Measurements from ENCODE around the gene SLC26A2.
"Not testable (repeated sequence)": the region's sequence is repeated elsewhere in the genome, so short reads cannot be mapped to it uniquely, and the experiment has no call there.

The SLC26A2 gene

DNA sequence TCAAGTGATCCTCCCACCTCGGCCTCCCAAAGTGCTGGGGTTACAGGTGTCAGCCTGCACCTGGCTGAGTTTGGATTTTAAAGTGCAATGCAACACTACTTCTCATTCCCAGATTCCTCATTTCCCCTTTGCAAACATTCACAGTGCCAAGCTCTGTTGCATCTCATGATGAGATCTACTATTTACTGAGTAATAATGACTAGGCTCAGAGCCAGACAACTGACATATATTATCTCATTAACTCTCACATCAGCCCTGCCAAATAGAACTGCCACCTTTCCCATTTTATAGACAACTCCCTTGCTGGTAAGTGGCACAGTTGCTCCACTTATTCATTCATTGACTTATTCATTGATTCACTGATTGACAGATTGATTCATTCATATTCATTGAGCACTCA is 22.9 kb upstream of the SLC26A2 start:
- no peak for DNase-seq

DNA sequence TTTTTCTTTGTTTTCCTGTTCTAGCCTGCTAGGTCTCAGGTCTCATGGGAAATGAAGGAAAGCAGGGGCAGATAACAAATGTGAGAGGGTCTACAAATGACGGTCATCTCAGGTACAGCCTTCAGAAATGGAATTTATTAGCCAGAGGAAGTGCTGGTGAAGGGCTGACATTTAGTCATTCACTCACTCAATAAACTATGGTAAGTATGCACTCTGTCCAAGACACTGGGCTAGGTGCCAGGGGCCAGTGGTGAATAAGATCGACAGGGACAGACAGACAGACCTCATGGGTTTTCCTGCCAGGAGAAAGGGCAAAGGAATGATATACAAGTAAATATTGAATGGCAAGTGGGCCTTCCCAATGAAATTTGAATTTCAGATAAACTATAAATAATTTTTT is 22.3 kb upstream of the SLC26A2 start:
- DNase-seq, result no peak

DNA sequence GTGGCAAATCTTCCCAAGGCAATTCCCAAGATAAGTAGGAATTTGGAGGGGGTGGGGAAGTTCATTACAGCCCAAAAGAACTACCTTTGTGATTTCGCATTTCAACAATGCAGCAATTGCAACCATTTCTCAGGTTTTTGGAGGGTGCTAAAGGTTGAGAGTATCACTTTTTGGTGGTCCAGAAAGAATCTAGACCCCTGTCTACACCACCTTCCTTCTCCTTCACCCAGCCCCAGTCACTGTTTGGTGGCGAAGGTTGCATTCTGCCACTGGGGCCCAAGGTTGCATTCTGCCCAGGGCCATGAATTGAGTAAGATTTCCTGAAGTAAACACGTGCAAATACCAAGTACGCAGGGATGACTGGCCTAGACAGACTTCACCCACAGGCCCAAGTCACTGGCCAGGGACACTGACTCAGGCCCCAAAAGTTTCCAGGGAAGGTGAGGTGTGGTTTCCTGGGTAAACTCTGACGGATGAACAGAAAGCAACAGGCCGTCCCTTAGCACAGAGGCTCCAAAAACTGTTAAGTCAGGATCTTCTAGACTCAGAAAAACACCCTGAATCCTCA is 21.7 kb upstream of the SLC26A2 start:
- DNase-seq, result no peak

DNA sequence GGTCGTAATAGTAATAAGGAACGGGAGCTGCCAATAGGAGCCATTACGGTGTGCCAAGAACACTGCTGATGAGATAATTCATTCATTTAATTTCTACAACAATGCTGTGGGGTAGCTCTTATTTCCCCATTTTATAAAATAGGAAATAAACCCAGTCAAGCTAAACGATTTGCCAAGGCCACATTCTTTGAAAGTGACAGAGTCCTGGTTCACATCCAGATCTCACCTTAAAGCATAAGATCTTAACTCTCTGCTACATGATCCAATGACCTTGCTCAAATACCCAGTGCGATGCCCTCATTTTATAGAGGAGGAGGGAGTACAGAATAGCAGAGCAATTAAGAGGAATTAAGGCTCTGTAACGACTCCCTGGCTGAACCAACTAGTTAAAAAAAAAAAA is 21.0 kb upstream of the SLC26A2 start:
- no peak for DNase-seq

DNA sequence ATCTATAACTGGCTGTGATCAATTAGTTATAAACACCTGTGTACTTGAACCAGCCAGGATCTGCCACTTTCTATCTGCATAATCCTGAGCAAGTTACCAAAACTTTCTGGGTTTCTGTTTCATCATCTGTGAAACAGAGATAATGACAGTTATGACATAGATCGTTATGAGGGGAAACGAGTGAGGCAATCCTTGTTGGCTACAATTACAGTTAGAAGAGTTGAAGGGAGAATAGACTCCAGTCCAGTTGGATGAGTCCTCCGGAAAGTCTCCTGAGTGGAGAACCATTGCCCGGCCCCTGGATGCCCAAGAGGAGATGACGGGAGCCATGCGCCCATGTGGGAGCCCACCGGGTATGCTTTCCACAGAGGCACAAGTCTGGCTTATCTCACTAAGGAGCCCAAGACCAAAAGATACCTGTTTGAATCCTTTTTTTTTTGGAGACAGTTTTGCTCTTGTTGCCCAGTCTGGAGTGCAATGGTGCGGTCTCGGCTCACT is 20.4 kb upstream of the SLC26A2 start:
- DNase-seq, result no peak

DNA sequence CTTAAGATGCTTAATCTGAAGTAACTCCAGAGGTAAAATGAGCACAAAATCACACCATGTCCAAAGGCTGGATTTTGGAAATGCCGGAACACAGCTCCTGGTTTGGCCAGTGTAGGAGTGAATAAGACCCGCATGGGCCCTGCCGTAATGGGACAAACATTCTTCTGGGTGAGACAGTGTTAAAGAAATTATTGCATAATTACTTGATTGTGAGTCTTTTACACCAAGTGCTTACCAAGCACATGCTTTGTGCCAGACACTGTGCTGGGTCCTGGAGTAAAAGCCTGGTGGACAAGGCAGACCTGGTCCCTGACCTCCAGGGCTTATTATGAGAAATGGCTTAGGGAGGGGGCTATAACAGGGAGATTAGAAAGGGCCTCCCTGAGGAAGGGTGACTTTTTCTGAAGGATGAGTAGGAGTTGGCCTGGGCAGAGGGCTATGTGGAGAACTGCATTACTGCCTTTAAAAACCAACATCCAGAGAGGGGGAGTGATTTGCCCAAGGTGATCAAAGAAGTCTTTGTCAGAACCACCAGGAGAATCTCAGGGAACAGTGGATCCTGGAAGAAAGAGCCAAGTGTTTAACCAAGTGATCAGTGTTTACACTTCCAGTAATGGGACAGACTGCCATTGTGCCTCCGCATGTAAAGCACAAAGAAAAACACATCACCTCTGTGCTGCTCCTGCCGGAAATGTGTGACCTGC is 19.5 kb upstream of the SLC26A2 start:
- no peak for DNase-seq

DNA sequence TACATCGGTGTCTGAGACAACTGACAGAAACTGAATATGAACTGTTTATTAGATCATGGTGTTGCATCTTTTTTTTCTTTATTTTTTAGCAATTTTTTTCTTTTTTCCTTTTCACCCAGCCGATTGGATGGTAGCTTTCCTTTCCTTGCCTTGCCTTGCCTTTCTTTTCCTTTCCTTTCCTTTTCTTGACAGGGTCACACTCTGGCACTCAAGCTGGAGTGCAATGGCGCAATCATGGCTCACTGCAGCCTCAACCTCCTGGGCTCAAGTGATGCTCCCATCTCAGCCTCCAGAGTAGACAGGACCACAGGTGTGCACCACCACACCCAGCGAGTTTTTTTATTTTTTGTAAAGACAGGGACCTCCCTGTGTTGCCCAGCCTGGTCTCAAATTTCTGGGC is 18.8 kb upstream of the SLC26A2 start:
- DNase-seq, result no peak

DNA sequence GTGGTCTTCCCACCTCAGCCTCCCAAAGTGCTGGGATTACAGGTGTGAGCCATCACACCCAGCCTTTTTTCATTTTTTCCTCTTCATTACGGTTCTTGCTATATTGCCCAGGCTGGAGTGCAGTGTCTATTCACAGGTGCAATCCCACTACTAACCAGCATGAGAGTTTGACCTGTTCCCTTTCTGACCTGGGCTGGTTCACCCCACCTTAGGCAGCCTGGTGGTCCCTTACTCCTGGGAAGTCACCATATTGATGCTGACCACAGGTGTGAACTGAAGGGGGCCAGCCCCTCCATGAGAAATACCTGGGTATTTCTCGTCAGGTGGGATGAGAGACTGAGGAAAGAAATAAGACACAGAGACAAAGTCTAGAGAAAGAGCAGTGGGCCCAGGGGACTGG is 18.4 kb upstream of the SLC26A2 start:
- no peak for DNase-seq

DNA sequence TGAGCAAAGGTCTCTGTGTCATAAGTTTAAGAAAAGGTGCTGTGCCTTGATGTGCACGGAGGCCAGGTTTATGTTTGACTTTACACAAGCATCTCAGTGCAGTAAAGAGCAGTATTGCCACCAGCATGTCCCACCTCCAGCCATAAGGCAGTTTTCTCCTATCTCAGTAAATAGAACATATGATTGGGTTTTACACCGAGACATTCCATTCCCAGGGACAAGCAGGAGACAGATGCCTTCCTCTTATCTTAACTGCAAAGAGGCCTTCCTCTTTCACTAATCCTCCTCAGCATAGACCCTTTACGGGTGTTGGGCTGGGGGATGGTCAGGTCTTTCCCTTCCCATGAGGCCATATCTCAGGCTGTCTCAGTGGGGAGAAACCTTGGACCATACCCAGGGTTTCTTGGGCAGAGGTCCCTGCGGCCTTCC is 17.8 kb upstream of the SLC26A2 start:
- DNase-seq, result not testable (repeated sequence)

DNA sequence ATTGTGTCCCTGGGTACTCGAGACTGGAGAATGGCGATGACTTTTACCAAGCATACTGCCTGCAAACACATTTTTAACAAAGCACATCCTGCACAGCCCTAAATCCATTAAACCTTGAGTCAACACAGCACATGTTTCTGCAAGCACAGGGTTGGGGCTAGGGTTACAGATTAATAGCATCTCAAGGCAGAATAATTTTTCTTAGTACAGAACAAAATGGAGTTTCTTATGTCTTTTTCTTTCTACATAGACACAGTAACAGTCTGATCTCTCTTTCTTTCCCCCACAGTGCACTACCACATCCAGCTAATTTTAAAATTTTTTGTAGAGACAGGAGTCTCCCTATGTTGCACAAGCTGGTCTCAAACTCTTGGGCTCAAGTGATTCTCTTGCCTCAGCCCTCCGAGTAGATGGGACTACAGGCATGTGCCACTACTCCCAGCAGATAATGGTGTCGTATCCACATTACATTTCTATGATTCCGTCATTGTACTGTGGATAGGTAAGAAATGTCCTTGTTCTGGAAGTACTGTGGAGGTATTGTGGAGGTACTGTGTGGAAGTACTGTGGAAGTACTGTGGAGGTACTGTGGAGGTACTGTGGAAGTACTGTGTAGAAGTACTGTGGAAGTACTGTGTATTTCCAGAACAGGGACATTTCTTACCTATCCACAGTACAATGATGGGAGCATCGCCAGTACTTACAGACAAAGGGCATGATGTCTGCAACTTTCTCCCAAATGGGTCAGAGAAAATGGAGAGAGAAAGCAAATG is 17.2 kb upstream of the SLC26A2 start:
- DNase-seq, result not testable (repeated sequence)

DNA sequence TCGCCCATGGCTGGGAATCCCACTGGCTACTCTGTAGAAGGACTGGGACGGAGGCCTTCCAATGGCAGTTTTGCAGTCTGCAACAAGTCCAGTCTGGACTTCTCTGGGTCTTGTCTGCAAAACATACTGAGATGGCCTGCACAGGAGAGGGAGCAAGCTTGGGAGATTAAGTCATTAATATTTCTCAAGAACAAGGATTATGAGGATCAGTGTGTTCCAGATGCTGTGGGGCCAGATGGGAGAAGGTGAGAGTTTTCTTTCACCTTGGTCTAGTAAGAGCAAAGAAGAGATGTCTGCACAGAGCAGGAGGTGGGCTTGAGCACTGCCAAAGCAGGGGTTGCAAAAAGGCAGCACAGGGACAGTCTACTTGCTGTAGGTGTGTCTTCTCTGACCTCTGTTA is 15.9 kb upstream of the SLC26A2 start, which contains the start of gene PDE6A:
Gene PDE6A, minus strand, starts transcription at position 128 of the 400 bp plus-strand sequence. Its CDS starts 120 bp downstream, at position 8.
- DNase-seq, result no peak

DNA sequence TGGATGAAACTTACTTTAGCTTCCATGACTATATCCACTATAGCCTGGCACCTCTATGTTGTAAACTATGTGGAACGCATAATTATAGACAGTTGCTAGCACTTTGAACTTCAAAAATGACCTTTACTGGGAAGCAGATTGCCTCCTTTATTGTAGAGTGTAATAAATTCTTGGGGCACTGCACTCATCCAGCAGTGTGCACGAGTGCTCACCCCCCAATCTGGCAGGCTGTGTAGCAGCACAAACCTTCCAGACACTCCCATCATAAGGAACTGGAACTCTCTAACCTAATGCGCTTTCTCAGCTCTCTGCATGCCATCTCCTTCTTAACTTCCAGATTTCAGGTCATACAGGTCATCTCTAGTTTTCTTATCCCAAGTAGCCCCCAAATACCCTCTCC is 14.4 kb upstream of the SLC26A2 start:
- no peak for DNase-seq

DNA sequence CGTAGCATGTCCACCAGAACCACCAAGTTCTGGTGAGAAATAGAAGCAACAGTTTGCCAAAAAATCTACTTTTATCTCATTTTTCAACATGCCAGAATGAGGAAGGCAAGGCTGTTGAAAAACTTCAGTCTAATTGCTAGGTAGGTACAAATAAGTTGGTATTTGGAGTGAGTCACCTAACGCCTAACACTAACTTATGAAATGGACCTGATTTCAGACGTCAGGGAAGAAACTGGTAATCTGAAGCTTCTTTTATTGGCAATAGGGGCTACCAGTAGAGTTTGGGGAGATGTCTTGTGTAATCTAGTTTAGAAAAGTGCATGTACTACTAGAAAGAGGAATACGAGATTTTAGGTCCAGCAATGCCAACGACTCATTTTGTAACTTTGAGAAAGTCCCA is 11.6 kb upstream of the SLC26A2 start:
- no peak for DNase-seq

DNA sequence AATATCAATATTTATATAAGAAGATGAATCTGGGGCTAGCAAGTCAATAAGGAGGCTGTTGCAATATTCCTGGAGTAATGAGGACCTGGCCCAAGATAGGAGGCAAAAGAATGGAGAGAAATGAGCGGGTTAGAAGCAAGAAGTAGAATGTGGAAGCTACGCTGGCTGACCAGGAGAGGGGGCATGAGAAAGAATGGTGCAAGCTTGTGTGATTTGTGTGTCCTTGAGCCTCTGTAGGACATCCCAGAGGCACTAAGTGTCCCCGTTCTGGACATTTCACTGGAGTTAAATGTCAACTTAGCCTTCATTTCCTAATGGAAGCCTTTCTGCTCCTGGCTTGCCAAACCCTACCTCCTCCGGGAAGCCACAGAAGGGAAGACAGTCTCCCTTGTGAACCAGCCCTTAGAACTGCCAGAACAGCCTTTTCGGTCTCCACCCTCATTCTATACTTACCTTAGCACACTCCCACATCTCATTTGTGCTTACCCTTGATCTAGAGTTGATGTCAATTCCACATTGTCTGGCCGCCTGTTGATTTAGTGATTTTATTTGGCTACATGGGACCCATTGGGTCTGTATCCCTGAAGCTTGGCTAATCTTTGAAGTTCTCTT is 9.3 kb upstream of the SLC26A2 start:
- DNase-seq, result no peak

DNA sequence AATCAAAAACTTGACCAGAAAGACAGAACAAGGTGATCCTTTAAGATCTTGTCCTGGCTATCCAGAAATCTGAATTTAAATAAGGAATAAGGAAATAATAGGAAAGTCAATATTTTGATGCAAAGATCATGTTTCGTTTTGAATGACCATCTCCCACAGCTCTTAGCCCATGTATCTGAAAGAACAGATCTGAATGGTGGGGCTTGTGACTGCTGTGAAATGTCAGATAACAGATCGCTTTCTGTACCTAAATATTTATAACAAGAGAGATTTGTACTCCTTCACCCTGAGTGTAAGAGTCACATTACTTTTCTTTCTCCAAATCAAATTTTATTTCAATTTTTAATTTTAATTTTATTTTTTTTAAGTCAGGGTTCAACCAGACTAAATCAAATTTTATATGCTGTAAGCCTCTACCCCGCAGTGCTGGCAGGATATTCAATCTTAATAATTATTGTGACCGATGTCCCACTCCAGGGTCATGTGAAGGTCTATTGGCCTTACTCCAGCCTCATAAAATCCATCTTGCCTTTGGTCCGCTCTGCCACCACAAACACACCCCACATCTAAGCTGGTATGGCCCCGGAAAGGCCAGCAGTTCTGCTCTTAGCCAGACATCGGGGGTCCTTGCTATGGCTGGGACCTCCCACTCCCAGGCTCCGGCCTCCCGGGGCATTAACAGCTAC is 7.0 kb upstream of the SLC26A2 start:
- no peak for DNase-seq

DNA sequence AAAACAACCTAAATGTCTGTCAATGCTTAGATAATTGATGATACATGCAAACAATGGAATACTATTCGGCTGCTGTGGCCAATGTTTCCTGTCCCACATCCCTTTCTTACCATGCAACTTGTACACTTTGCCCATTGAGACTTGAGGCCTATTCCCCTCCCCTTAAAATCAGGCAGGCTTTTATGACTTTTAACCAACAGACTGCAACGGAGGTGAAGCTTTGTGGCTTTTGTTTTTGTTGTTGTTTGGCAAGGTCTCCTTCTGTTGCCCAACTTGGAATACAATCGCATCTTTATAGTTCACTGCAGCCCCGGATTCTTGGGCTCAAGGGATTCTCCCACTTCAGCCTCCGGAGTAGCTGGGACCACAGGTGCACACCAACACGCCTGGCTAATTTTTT is 5.8 kb upstream of the SLC26A2 start:
- no peak for DNase-seq

DNA sequence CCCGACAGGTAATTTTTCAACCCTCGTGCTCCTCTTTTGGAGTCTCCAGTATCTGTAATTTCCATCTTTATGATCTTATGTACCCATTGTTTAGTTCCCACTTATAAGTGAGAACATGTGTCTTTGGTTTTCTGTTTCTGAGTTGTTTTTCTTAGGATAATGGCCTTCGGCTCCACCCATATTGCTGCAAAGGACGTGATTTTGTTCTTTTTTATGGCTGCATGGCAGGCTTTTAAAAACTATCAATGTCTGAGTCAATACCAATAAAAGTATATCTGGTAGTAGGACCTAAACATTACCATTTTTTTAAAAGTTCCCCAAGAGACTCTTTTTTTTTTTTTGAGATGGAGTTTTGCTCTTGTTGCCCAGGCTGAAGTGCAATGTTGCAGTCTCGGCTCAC is 3.9 kb upstream of the SLC26A2 start:
- DNase-seq, result no peak

DNA sequence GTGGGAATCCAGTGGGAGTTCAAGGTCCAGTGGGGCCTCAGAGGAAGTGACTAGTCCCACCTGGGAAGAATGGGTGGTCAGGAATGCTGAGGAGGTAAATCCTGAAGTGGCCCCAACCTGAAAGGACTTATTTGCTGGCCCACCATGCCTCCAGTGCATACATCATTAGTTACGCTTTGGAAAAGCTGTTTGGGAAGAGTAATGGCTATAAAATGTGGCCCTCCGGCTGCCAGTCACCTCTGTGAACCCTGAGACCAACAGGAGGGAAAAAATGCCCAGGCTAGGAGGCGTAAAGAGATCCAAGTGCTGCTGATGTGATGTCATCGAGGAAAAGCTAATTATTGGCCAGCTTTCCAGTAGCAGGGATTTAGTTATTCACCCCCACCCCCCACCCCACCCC is 2.7 kb upstream of the SLC26A2 start:
- no peak for DNase-seq

DNA sequence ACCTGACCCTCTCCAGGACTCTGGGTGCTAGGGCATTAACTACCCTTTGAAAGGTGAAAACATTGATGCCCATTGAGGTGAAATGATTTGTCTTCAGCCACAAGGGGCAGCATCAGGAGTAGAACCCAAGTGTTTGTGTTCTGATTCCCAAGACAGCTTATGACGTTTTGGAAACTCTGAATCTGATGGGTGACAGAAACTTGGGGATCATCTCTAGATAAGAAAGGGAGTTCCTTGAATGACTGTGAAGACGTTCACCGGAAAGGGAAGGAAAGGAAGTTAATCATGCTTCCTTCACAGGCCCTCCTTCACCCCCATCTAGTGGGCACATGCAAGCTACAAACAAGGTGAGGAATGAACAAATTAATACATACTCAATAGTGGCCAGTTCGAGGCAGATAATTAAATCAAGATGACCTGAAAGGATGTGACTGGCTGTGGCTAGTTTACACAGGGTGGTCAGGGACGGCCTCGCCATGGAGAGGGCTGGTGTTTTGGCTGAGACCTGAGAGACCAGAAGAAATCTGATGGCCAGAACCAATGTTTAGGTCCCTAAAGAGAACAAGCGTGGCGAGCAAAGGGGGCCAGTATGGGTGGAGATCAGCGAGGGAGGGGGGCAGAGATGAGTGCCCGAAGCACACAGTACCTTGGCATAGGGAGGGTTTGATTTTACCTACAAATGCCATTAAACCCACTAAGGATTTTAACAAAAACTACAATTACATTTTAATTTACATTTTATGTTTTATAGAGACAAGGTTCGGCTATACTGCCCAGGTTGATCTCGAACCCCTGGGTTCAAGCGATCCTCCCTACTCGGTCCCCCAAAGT is 937 bp upstream of the SLC26A2 start:
- DNase-seq, result no peak

DNA sequence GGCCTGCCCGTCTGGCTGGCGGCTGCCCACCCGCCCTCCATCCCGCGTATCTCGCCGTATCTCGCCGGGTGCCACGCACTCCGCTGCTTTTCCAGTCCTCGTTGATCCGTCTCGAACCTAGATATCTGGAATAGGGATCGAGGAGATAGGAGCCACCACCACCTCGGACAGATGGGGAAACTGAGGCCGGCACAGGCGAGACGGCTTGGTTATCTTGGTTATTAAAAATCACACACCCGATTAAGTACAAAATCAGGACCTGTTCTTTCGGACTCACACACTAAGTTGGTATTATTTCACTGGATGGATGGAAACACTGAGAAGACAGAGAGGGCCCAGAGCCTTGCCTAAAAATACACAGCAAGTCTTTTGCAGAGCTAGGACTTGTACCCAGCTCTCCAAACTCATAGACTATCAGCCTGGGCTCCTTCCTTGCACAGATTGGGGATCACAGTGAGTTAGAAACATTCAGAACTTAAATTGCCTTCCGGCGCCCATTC is 678 bp downstream of the SLC26A2 start:
- DNase-seq, result no peak

DNA sequence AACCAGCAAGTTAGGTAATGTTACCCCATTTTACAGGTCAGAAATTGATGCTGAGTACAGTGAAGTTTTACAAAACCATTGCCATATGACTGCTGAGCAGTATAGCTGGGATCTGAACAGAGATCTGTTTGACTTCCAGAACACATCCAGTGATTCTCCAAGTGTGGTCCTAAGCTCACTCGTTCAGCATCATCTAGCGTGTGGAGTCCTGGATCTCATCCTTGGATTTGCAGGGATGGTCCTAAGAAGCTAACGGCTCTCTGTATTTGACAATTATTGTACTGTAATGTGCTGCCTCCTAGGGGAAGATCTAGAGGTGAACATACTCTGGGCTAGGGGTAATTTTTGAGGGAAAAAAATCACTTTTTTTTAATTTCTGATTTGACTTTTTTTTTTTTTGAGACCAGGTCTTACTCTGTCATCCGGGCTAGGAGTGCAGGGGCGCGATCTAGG is 1.4 kb downstream of the SLC26A2 start:
- DNase-seq, result no peak

Measured in right forelimb (tissue), 1 donor.